OCI-M2 (cell line): Measurements from ENCODE around the gene SLAMF6.
"Not testable (repeated sequence)": the region's sequence is repeated elsewhere in the genome, so short reads cannot be mapped to it uniquely, and the experiment has no call there.

ENCODE experiments used
- DNase-seq: peaks from one replicate; lab custom pipeline; 2025; ENCODE audit not compliant: unreplicated experiment; lab: John Stamatoyannopoulos, UW

SLAMF6 gene

DNA sequence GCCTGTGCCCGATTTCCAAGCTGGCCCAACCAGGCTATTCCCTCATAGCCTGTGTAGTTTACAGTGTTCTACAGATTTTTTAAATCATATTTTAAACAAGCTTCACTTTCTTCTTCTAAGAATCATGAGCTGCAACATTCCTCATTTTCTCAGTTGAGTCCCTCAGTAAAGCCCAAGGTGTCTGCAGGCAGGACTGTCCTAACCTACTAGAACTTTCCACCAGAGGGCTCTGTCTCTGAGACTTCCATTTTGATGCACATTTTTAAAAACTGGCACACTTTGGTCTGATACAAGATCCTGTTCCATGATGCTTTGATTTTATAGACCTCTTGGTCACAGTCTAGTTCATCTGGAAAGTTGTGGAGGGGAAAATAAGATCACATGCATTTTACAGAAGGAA, 21.6 kb upstream of the SLAMF6 start:
- no peak for DNase-seq

DNA sequence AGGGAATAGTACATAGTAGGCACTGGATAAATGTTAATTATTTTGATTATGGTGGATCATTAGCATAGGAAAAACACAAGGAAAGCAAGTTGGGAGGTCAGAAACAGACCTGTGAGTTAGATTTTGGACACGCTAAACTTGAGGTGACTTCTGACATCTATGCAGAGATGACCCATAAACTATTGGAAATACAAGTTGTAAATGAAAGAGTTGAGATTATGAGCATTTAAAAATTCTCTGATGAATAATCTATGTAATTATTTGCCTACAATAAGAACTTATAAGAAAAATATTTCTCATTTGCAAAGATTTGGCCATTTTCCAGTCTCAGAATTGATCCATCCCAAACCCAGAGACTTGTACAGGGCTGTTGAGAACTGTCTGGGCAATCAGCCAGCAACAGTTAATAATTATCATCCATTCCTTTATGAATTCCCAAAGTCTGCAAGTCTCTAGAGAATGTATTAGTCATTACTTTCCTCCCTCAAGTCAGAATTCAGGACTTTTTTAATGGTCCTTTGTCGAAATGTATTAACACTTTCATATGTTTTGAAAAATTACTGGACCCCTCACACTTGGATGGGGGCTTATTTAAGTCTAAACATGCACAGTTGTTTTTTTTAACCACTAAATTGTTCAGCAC, 19.4 kb upstream of the SLAMF6 start:
- DNase-seq = no peak

DNA sequence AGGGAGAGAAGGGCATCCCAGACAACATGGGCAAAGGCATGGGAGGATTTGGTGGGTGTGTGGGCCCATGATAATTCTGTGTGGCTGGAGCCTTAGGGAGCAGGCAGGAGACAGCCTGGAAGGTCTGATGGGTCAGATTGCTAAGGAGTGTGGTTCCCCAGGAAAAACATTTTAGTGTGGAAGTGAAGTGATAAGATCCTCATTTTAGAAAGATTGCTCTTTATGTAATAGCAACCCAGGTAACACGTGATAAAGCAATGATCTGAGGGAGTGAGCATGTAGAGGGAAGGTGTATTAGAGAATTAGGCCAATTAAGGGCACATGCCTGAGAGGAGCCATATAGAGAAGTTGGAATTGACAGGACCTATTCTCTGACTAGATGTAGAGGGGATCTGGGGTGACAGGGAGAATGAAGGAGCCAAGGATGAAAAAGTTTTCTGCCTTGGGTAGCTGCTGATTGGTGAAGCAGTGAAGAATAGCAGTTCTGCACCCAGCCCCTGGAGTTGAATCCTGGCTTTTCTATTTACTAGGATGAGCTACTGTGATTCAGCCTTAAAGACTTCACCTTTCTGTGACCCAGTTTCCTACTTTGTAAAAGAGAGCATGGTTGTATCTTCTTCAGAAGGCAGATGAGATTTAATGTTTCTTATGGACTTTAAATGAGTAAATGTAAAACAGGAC, 18.7 kb upstream of the SLAMF6 start:
- no peak for DNase-seq

DNA sequence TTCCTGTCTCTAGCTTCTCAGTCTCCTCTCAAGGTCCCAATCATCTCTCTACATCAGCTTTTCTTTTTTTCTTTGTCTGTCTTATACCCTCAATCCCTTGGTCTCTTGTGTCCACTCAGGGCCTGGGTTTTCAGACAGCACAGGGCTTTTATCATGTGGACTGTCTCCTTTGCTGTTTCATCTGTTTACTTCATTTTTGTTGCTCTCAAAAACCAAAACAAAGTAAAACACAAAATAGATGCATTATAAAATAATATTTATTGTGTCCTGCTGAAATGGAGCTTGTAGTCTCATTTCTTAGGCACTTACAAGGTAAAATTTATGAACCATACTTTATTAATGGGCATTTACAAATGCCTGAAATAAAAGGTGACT, 17.8 kb upstream of the SLAMF6 start:
- no peak for DNase-seq

DNA sequence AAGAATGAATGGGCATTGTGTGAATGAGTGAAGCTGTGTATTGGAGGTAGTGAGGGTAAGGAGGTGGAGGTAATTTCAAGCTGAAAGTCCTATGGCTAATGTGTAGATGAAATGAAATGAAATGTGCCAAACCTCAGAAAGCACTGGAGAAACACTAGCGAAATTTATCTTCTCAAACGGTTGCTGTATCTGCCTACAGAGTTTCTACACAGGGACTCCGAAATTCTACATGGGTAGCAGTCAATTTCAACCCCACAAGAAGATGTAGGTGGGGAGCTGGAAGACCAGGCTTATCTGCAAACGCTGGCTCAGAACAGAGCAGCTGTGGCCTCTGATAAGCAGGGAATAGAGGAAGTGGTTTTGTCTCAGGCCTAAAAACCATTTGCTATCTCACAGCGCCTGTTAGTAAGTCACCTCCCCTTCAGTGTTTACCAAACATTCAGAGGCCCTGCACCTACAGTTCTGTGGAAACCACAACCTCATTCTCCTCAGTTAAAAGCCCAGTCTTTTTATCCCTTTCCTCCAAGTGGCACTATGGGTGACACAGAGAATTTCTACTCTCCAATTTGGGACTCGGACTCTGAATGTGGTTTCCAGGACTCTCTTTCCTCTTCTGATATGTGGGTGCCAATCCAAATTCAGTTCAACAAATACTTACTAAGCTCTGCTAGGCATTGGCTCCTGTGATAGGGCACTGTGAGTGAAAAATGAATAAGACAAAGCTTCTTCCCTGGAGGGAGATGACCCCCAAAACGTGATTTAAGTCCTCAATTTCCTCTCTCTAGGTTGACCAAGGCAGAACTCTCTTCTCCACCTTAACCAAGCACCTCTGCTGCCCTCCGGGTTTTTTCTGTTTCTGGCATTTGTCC, 17.2 kb upstream of the SLAMF6 start:
- peak; percentile 90 for DNase-seq

DNA sequence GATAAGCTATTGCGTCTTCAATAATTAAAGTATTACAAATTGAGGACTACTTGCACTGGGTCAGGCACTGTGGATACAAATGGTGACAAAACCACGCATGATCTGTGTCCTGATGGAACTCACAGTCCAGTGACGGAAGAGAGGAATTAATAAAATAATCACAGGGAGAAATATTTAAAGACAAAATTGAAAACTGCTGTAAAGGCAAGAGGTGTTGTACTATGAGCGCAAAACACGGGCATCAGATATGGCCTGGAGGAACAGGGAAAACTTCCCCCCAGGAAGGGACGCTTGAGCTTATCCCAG, 16.6 kb upstream of the SLAMF6 start:
- no peak for DNase-seq

DNA sequence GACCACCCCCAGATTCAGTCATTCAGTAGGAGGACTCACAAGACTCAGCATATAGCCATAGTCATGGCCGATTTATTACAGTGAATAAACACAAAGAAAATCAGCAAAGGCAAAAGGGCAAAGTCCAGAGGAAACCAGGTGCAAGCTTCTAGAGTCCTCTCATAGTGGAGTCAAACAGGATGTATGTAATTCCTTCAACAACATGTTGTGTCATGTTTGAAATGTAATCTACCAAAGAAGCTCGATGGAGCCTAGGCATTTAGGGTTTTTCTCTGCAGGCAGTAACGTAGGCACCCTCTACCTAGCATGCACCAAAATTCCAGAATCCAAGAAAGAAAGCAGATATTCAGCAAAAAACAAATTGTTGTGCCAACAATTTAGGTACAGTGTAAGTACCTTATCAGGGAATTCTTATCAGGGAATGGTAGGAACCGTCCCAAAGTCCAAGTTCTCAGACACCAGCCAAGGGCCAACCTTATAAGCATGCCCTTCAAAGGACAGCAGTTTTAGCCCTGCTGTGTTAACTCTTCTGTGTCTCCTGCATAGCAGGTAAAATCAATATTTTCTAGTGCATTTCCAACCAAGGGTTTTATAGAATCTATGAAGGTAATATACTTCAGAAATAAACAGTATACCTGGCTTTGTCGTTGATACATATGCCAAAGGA, 16.1 kb upstream of the SLAMF6 start:
- no peak for DNase-seq

DNA sequence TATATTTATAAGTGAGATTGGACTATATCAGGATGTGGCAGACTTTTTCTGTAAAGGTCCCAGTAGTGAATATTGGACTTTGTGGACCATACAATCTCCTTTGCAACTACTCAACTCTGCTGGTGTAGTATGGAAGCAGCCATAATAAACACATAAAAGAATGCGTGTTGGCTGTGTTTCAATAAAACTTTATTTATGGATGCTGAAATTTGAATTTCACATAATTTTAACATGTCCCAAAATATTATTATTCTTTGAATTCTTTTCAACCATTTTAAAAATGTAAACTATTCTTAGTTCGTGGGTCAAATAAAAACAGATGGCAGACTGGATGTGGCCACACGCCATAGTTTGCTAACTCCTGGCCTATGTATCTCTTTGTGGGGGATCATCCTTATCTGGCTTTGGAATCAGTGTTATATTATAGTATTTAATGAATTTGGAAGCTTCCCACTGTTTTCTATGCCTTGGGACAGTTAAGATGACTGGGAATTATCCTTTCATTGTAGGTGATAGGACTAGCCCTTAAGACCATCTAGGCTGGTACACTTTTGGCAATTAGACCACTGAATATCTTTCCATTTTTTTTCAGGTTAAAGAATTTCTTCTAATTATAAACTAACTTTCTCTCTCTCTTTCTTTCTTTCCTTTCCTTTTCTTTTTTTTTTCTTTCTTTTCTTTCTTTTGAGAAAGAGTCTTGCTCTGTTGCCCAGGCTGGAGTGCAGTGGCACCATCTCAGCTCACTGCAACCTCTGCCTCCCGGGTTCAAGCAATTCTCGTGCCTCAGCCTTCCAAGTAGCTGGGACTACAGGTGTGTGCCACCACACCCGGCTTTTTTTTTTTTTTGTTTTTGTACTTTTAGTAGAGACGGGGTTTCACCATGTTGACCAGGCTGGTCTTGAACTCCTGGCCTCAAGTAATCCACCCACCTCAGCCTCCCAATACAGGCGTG, 14.9 kb upstream of the SLAMF6 start:
- no peak for DNase-seq

DNA sequence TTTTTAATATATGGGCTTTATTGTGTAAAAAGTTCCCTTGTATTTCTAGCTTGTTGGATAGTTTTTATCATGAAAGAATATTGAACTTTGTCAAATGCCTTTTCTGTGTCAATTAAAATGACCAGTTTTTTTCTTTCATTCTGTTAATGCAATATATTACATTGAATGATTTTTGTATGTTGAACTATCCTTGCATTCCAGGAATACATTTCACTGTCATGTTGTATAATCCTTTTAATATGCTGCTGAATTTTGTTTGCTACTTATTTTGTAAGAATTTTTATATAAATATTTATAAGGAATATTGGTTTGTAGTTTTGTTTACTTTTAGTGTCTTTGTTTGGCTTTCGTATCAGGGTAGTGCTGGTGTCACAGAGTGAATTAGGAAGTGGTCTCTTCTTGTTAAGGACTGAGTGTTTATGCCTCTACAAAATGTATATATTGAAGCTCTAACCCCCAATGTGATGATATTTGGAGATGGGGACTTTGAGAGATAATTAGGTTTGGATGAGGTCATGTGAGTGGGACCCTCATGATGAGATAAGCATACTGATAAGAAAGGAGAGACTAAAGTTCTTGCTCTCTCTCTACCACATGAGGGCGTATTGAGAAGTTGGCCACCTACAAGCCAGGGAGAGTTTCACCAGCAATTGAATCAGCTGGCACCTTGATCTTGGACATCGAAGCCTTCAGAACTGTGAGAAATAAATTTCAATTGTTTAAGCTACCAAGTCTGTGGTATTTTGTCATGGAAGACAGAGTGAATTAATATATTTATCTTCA, 12.0 kb upstream of the SLAMF6 start:
- no peak for DNase-seq

DNA sequence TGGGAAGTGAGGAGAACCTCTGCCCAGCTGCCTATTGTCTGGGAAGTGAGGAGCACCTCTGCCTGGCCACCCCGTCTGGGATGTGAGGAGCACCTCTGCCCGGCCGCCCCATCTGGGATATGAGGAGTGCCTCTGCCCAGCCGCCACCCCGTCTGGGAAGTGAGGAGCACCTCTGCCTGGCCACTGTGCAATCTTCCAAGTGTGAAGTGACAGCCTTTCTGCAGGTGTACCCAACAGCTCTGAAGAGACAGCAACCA, 9.4 kb upstream of the SLAMF6 start:
- not testable (repeated sequence) for DNase-seq

DNA sequence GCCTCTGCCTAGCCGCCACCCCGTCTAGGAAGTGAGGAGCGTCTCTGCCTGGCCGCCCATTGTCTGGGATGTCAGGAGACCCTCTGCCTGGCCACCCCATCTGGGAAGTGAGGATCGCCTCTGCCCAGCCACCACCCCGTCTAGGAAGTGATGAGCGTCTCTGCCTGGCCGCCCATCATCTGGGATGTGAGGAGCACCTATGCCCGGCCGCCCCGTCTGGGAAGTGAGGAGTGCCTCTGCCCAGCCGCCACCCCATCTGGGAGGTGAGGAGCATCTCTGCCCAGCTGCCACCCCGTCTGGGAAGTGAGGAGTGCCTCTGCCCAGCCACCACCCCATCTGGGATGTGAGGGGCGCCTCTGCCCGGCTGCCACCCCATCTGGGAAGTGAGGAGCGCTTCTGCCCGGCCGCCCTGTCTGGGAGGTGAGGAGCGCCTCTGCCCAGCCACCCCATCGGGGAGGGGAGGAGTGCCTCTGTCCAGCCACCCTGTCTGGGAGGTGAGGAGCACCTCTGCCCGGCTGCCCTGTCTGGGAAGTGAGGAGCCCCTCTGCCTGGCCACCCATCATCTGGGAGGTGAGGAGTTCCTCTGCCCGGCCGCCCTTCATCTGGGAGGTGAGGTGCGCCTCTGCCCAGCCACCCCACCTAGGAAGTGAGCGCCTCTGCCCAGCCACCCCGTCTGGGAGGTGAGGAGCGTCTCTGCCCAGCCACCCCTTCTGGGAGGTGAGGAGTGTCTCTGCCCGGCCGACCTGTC, 8.9 kb upstream of the SLAMF6 start:
- not testable (repeated sequence) for DNase-seq

DNA sequence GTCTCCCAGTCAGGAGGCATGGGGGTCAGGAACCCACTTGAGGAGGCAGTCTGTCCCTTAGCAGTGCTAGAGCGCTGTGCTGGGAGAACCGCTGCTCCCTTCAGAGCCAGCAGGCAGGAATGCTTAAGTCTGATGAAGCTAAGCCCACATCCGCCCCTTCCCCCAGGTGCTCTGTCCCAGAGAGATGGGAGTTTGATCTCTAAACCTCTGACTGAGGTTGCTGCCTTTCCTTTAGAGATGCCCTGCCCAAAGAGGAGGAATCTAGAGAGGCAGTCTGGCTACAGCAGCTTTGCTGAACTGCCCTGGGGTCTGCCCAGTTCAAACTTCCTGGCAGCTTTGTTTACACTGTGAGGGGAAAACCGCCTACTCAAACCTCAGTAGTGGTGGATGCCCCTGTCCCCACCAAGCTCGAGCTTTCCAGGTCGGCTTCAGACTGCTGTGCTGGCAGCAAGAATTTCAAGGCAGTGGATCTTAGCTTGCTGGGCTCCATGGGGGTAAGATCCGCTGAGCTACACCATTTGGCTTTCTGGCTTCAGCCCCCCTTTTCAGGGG, 6.4 kb upstream of the SLAMF6 start:
- DNase-seq = not testable (repeated sequence)

DNA sequence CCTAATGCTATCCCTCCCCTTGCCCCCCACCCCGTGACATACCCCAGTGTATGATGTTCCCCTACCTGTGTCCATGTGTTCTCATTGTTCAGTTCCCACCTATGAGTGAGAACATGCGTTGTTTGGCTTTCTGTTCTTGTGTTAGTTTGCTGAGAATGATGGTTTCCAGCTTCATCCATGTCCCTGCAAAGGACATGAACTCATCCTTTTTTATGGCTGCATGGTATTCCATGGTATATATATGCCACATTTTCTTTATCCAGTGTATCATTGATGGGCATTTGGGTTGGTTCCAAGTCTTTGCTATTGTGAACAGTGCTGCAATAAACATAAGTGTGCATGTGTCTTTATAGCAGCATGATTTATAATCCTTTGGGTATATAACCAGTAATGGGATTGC, 734 bp upstream of the SLAMF6 start:
- not testable (repeated sequence) for DNase-seq

DNA sequence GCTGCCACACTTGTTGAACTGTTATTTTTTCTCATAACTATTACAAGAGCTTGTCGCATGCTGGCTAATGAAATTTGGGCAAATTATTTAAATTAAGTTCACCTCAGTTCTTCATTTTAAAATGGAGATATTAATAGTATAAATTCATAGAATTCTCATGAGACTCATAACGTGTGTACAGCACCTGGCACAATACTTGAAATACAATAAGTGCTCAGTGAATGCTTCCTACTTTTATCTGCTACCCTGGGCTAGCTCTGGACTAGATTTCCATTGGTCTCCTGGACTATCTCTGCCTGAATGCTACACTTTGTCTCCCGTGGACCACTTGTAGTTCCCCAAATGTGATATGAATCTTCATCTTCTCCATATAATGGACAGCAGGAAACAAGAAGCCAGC, 919 bp downstream of the SLAMF6 start:
- no peak for DNase-seq

DNA sequence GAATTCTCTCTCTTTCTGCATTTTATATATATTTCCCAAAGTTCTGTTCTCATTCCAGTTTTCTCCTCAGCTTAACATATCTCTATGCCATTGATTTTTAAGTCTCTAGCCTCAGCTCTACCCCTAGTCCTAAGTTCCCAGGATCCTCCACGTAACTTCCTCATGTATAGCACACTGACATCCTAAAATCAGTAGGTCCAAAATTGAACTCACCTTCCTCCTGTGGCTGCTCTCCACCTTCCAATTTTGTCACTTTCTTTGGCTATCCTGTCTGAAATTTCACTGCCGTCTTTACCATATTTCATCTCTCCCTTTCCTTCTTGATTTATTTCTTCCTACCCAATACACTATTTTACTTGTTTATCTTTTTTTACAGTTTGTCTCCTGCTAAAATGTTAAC, 1.5 kb downstream of the SLAMF6 start:
- DNase-seq = no peak

DNA sequence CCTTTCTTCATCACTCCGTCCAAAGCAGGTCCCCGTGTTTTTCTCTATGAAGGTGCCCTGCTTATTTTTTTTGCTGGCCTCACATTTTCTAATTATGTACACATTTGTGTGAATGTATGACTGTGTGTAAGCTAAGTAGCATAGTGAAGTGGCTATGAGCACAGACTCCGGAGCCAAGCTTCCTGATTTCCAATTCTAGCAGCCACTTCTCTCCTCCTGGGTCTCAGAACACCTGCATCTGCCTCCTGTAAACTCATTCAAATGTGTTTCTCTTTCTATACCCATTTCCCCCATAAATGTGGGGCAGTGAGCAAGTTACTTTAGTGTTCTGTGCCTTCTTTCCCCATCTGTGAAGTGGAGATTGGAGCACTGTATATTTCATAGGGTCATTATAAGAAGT, 2.1 kb downstream of the SLAMF6 start:
- no peak for DNase-seq

DNA sequence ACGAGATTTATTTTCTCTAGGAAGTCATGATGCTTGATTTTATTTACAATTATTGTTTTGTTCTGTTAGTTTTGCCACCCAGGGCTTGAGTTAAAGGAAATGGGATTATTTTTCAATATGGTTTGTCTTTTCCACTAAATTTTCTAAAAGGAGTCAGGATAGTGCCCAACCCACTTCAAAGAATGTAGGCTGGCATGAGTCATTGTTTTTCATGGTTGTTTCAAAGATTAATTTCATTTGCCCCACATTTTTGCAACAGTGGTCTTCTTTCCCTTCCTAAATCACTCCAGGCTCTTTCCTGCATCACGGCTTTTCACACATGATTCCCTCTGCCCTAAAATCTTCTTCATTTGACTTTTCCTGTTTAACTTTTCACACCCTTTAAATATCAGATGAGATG, 2.5 kb downstream of the SLAMF6 start:
- no peak for DNase-seq

DNA sequence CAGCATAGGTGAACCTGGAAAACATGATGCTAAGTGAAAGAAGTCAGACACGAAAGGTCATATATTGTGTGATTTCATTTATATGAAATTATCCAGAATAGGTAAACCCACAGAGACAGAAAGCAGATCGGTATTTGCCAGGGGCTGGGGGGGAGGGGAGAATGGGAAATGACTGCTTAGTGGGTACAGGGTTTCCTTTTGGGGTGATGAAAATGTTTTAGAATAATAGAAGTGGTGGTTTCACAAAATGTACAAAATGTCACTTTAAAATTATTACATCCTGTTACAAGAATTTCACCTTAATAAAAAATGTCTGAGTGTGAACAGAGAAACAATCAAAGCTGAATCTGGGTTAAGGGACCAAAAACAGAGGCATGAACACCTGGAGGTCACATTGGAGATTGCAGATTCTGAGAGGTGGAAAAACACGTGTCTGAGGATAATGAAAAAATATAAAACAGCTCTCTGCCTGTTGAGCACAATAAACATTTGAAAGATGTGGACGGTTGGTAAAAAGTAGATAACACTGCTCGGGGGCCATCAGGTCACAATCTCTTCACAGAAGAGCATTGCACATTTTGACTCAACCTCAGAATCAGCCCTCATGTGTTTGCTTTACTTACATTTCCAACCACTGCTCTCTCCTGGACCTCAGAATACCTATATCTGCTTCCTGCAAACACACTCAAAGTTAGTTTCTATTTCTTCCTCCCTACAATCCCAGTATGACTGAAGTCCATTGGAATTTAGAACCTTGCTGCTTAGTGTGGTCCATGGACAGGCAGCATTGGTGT, 3.2 kb downstream of the SLAMF6 start:
- DNase-seq = no peak
